ENCODE data around the gene SPATA12. TPM values are rescaled to one million over a fixed set of nuclear protein-coding genes. Genes with fewer than 3 reads are reported as not detected.

The SPATA12 gene
- total RNA-seq, 1 donor from 2014 or later = 0.38 TPM

DNA sequence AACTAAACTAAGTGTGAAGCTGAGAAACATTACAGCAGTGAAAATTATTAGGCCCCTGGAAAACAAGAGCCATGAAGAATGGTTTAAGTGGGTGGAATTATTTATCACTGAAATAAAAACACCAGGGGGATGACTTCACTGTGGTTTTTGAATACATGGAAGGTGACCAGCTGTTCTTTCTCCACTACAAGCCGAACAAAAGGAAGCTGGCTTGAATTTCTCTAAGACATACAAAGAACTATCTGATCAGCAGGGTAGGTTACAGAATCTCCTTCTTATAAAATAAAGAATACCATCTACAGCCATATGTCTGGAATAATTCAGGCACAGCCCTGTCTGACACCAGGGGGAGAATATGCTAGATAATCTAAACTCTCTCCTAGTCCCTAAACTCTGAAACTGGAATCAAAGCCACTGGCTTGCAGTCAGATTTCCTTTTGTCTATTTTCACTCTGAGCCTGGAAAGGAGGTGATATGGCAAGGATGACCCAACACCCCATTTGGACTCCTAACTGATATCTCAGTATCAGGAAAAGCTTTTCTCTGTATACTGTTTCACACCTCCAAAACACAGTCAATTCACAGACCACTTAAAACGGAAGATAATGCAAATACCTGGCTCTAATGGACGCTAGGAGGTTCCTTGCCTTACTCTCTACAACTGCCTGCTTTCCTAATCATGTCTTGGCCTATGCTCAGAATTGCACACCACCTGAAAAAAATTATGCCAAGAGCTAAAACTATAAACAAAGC is 31.2 kb downstream of the SPATA12 start:
- Histone ChIP-seq H3K27ac (no peak overlapping the region), H3K27me3 (no peaks in the 10 kb centered on the region), H3K4me3 (no peak overlapping the region), H3K36me3 (no peaks in the 10 kb centered on the region), H3K4me1 (no peaks in the 10 kb centered on the region), H3K9me3 (no peaks in the 10 kb centered on the region)
- intact Hi-C loops (cut with DNase I) = no loop called here
- DNase-seq (no peak), ATAC-seq (no peak)
- TF ChIP-seq, protein P1, sequence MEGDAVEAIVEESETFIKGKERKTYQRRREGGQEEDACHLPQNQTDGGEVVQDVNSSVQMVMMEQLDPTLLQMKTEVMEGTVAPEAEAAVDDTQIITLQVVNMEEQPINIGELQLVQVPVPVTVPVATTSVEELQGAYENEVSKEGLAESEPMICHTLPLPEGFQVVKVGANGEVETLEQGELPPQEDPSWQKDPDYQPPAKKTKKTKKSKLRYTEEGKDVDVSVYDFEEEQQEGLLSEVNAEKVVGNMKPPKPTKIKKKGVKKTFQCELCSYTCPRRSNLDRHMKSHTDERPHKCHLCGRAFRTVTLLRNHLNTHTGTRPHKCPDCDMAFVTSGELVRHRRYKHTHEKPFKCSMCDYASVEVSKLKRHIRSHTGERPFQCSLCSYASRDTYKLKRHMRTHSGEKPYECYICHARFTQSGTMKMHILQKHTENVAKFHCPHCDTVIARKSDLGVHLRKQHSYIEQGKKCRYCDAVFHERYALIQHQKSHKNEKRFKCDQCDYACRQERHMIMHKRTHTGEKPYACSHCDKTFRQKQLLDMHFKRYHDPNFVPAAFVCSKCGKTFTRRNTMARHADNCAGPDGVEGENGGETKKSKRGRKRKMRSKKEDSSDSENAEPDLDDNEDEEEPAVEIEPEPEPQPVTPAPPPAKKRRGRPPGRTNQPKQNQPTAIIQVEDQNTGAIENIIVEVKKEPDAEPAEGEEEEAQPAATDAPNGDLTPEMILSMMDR (IDR thresholded peaks at IDR 0.05) = no peak

DNA sequence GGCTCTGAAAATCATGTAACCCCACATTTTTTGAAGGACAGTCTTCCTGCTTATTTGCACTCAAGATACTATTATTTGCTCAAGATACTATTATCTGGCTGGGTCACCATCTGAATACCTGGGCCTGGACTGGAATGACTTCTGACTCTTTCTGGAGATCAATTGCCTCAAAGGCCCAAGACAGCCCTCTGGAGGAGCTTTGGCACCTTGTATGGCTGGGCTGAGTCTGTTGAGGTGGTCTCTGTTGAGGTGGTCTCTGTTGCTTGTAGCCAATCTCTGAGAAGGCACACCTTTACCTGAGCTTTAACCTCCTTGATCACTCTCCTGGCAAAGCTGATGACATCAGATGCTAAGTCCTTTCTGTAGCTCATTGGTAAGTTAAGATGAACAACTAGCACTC is 33.0 kb downstream of the SPATA12 start:
- no peaks in the 10 kb centered on the region for H3K4me1 ChIP-seq
- no peaks in the 10 kb centered on the region for H3K27me3 ChIP-seq
- no peaks in the 10 kb centered on the region for H3K9me3 ChIP-seq
- H3K36me3 ChIP-seq = no peaks in the 10 kb centered on the region
- H3K4me3 ChIP-seq = no peak overlapping the region
- DNase-seq = no peak
- H3K27ac ChIP-seq = no peak overlapping the region
- intact Hi-C loops (cut with DNase I) = no loop called here
- ATAC-seq = no peak
- TF ChIP-seq, protein P1 (IDR thresholded peaks at IDR 0.05) = no peak

DNA sequence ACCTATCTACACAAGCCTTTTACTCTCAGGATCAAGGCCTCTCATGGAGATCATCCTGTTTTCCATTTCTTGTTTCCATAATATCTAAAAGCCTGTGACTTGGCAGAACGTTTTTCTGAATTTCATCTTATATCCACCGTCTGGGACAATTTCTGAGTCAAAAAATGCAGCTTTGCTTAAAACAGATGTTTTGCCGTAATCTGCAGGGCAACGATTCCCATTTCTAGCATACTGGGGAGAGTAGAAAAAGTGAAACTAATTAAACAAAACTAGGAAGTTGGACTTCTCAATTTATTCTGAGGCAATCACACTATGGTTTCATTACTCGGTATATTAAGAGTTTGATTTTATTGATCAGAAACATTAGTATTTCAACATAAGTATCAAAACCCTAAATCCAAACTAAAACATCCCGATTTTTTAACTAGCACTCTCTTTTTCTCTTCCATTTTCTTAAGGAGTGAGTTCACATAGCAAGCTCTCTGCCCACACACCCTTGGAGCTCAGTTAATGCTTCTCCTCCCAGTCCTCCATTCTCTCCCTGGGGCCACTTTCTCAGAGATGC is 33.6 kb downstream of the SPATA12 start:
- ATAC-seq (no peak), DNase-seq (no peak)
- H3K4me3 ChIP-seq = no peak overlapping the region
- H3K27me3 ChIP-seq = no peaks in the 10 kb centered on the region
- no peaks in the 10 kb centered on the region for H3K36me3 ChIP-seq
- H3K4me1 ChIP-seq = no peaks in the 10 kb centered on the region
- intact Hi-C loops (cut with DNase I) = no loop called here
- TF ChIP-seq, protein P1 (IDR thresholded peaks at IDR 0.05) = no peak
- no peaks in the 10 kb centered on the region for H3K9me3 ChIP-seq
- H3K27ac ChIP-seq = no peak overlapping the region

DNA sequence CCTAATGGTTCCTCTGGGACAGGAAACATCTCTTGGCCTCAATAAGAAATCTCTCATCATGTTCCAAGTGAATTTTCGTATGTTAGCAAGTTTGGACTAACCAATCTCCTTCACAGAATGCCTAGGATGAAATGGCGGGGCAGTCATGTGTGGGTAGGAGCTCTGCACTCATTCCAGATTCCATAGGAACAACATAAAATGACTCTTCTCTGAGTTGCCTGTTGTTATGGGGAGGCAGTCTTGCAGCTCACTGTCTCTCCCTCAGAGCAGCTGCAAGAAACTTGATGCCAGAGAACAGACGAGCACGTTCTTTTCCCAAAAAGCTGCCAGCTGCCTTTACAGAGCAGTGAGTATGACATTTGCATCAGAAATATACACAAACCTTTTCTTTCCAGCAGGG is 34.1 kb downstream of the SPATA12 start:
- Histone ChIP-seq H3K36me3 (no peaks in the 10 kb centered on the region), H3K27ac (no peak overlapping the region), H3K27me3 (no peaks in the 10 kb centered on the region), H3K4me3 (no peak overlapping the region), H3K4me1 (no peaks in the 10 kb centered on the region), H3K9me3 (no peaks in the 10 kb centered on the region)
- ATAC-seq = no peak
- no peak for DNase-seq
- intact Hi-C loops (cut with DNase I) = no loop called here
- TF ChIP-seq, protein P1 (IDR thresholded peaks at IDR 0.05) = no peak

DNA sequence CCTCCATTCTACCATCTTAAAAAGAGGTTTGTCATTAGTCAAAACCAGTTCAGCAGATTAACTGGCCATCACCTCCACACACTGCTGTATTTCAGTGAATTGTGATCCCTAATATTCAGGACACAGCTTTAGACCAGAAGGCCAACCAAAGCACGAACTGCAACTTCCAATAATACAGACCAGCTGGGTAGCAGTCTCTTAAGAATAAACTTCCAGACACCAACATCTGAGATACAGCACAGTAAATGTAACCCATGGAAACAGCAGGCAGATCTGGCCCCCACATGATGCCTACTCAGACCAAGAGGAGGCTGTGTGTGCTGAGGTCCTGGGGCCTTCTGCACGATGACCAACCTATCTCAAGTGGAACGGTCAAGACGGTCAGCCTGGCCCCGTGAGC is 34.9 kb downstream of the SPATA12 start:
- no peak overlapping the region for H3K27ac ChIP-seq
- no peaks in the 10 kb centered on the region for H3K9me3 ChIP-seq
- intact Hi-C loops (cut with DNase I) = no loop called here
- ATAC-seq = no peak
- no peak for DNase-seq
- no peaks in the 10 kb centered on the region for H3K36me3 ChIP-seq
- H3K4me3 ChIP-seq = no peak overlapping the region
- no peaks in the 10 kb centered on the region for H3K27me3 ChIP-seq
- TF ChIP-seq, protein P1 (IDR thresholded peaks at IDR 0.05) = no peak
- H3K4me1 ChIP-seq = no peaks in the 10 kb centered on the region
